ENCODE measurements around the gene CAMK1G. TPM values are rescaled to one million over a fixed set of nuclear protein-coding genes. Genes with fewer than 3 reads are reported as not detected.

The CAMK1G gene
- total and polyA plus RNA-seq, 2 experiments from 2014 or later, result 0.32 to 0.76 TPM

GRCh38 chr1:209628618-209629299 lies 45.2 kb downstream of the CAMK1G start:
- Histone ChIP-seq H3K9me2 (ENCODE audit: insufficient read depth) (peaks cover 2% of the 10 kb centered on the region; the same call in 1 of the 2 replicates), H4K20me1 (replicated peaks; ENCODE audit: insufficient read depth) (no peaks in the 10 kb centered on the region), H3K79me2 (replicated peaks; ENCODE audit: insufficient read depth) (no peaks in the 10 kb centered on the region), H3K36me3 (ENCODE audit: insufficient read depth) (no peaks in the 10 kb centered on the region), H3K4me1 (ENCODE audit: insufficient read depth) (peaks cover 15% of the 10 kb centered on the region), H2AFZ (no peak overlapping the region), H3K27ac (ENCODE audit: low read depth) (no peak overlapping the region), H3K4me3 (no peak overlapping the region), H3F3A (replicated peaks; ENCODE audit: low read depth) (no peaks in the 10 kb centered on the region), H3K4me2 (no peak overlapping the region), H3K27me3 (ENCODE audit: insufficient read depth) (no peaks in the 10 kb centered on the region)
- ATAC-seq (no peak), DNase-seq (ENCODE audit: low spot score) (no peak)
- Mint-ChIP-seq H3K4me1 (peaks cover 34% of the 10 kb centered on the region), H3K4me3 (no peak overlapping the region), H3K36me3 (ENCODE audit: low read depth) (no peaks in the 10 kb centered on the region; the same call in 2 of the 3 replicates), H3K9me3 (no peaks in the 10 kb centered on the region; the same call in 2 of the 3 replicates), H3K27me3 (ENCODE audit: insufficient read depth, low read depth, poor library complexity) (peaks cover 10% of the 10 kb centered on the region), H3K27ac (no peak overlapping the region)
- TF ChIP-seq CREB1 (CRISPR knock-in tag; IDR thresholded peaks at IDR 0.05; ENCODE audit: low read depth) (no peak), REST (IDR thresholded peaks at IDR 0.05; ENCODE audit: unreplicated experiment) (no peak), ZNF331 (CRISPR knock-in tag; IDR thresholded peaks at IDR 0.05; ENCODE audit: low read depth) (no peak), EZH2phosphoT487 (IDR thresholded peaks at IDR 0.05; ENCODE audit: unreplicated experiment) (no peak)

- peaks cover 9% of the 10 kb centered on the region for H3K27me3 Mint-ChIP-seq (ENCODE audit: insufficient read depth, low read depth, poor library complexity)
- no peak overlapping the region for H3K4me3 ChIP-seq
- H3K27me3 ChIP-seq (ENCODE audit: insufficient read depth), result no peaks in the 10 kb centered on the region
- H3K36me3 Mint-ChIP-seq (ENCODE audit: low read depth), result no peaks in the 10 kb centered on the region; the same call in 2 of the 3 replicates
- H2AFZ ChIP-seq, result no peak overlapping the region
- peaks cover 34% of the 10 kb centered on the region for H3K4me1 Mint-ChIP-seq
- no peak overlapping the region for H3K27ac Mint-ChIP-seq
- peak overlapping the region; percentile 37 for H3K4me2 ChIP-seq
- H3K79me2 ChIP-seq (replicated peaks; ENCODE audit: insufficient read depth), result no peaks in the 10 kb centered on the region
- DNase-seq (ENCODE audit: low spot score) (no peak), ATAC-seq (no peak)
- H3K4me3 Mint-ChIP-seq, result no peak overlapping the region
- H3K27ac ChIP-seq (ENCODE audit: low read depth), result no peak overlapping the region
- H3K9me3 Mint-ChIP-seq, result no peaks in the 10 kb centered on the region; the same call in 2 of the 3 replicates
- H3F3A ChIP-seq (replicated peaks; ENCODE audit: low read depth), result no peaks in the 10 kb centered on the region
- H4K20me1 ChIP-seq (replicated peaks; ENCODE audit: insufficient read depth), result no peaks in the 10 kb centered on the region
- TF ChIP-seq NANOG (IDR thresholded peaks at IDR 0.05; ENCODE audit: borderline replicate concordance), result no peak
- TF ChIP-seq POLR2AphosphoS5 (IDR thresholded peaks at IDR 0.05; ENCODE audit: low read depth), result no peak
- no peak for TF ChIP-seq STAT1 (IDR thresholded peaks at IDR 0.05; ENCODE audit: unreplicated experiment)
- TF ChIP-seq ZNF331 (CRISPR knock-in tag; IDR thresholded peaks at IDR 0.05; ENCODE audit: low read depth), result no peak
- TF ChIP-seq JUNB (IDR thresholded peaks at IDR 0.05; ENCODE audit: unreplicated experiment), result no peak
- no peak for TF ChIP-seq CREB1 (CRISPR knock-in tag; IDR thresholded peaks at IDR 0.05; ENCODE audit: low read depth)
- no peak for TF ChIP-seq ETS1 (IDR thresholded peaks at IDR 0.05)
- H3K9me2 ChIP-seq (ENCODE audit: insufficient read depth), result peaks cover 5% of the 10 kb centered on the region; the same call in 1 of the 2 replicates
- peaks cover 15% of the 10 kb centered on the region for H3K4me1 ChIP-seq (ENCODE audit: insufficient read depth)
- H3K36me3 ChIP-seq (ENCODE audit: insufficient read depth), result no peaks in the 10 kb centered on the region
Observed at GRCh38 chr1:209629621-209630382, 46.3 kb downstream of the CAMK1G start.
